GM23248 (cell line): Measurements from ENCODE around the gene ENDOV.

Experiments used
- EZH2 ChIP-seq: fragments of 200-600 bp; sonication (generic); IDR thresholded peaks from 2 replicates; pipeline ENCODE4 v1.6.1; 2018; ENCODE audit warnings: antibody characterized with exemption, mild to moderate bottlenecking; ENCODE audit not compliant: insufficient read depth, poor library complexity, severe bottlenecking
- EZH2phosphoT487 ChIP-seq: fragments of 200-600 bp; sonication (generic); IDR thresholded peaks from 2 replicates; pipeline ENCODE4 v1.6.1; 2018; ENCODE audit warnings: antibody characterized with exemption, moderate library complexity, mild to moderate bottlenecking, low read depth; ENCODE audit not compliant: insufficient read depth

DNA sequence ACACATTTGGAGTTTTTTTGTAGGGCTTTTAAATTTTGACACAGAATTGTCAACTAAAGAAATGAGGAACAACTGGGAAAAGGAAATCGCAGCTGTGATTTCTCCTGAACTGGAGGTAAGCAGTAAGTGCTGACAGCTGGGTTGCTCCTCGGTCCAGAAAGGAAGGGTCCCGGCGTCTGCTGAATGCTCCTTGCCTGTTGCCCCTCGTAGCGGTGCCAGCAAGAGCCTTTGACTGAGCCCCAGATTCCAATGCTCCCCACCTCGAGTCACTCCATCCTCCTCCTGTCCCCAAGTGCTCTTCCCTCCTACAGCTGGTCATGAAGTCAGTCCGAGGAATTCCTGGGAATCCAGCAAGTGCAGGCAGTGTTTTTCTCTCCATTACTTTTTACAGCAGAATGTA lies 32.0 kb upstream of the ENDOV start:
- no peak for TF ChIP-seq EZH2
- no peak for TF ChIP-seq EZH2phosphoT487
